ENCODE results near the gene RHOT2. TPM values are rescaled to one million over a fixed set of nuclear protein-coding genes. Genes with fewer than 3 reads are reported as not detected.

The RHOT2 gene
- total RNA-seq, 2 donors from 2014 or later = 118 to 158 TPM

GRCh38 chr16:661184-661821, 6.6 kb upstream of the RHOT2 start:
- no peak for ATAC-seq
- DNase-seq = peak; percentile 37 to 48
- intact Hi-C loops (cut with DNase I, micrococcal nuclease) = no loop called here

GRCh38 chr16:662095-662494, 5.8 kb upstream of the RHOT2 start:
- intact Hi-C loops (cut with DNase I, micrococcal nuclease) = no loop called here
- DNase-seq (no peak), ATAC-seq (no peak)

- ATAC-seq (no peak), DNase-seq (no peak)
- intact Hi-C loops (cut with DNase I, micrococcal nuclease) = no loop called here
These were observed 5.3 kb upstream of the RHOT2 start for GRCh38 chr16:662597-662996.

GRCh38 chr16:666572-666971, 1.4 kb upstream of the RHOT2 start:
- ATAC-seq (no peak), DNase-seq (no peak)
- intact Hi-C loops (cut with DNase I, micrococcal nuclease) = no loop called here

- intact Hi-C loops (cut with DNase I, micrococcal nuclease) = no loop called here
- no peak for ATAC-seq
These were observed 686 bp upstream of the RHOT2 start for GRCh38 chr16:667113-667779.

GRCh38 chr16:668519-669171, 713 bp downstream of the RHOT2 start:
- intact Hi-C loops (cut with DNase I, micrococcal nuclease) = no loop called here
- DNase-seq (no peak), ATAC-seq (peak; percentile 30)

More at GRCh38 chr16:667113-667779, 686 bp upstream of the RHOT2 start:
- DNase-seq = no peak

GRCh38 chr16:669666-670065, 1.7 kb downstream of the RHOT2 start:
- intact Hi-C loops (cut with DNase I, micrococcal nuclease) = no loop called here
- ATAC-seq (no peak), DNase-seq (no peak)

GRCh38 chr16:670485-671352, 2.8 kb downstream of the RHOT2 start:
- ATAC-seq (no peak), DNase-seq (no peak)
- intact Hi-C loops (cut with DNase I, micrococcal nuclease) = no loop called here

GRCh38 chr16:671353-672131, 3.6 kb downstream of the RHOT2 start:
- no peak for ATAC-seq
- no peak for DNase-seq
- intact Hi-C loops (cut with DNase I, micrococcal nuclease) = no loop called here

- intact Hi-C loops (cut with DNase I, micrococcal nuclease) = no loop called here
These were observed 4.4 kb downstream of the RHOT2 start for GRCh38 chr16:672371-672770.

GRCh38 chr16:672851-673250, 4.9 kb downstream of the RHOT2 start:
- DNase-seq (no peak), ATAC-seq (no peak)
- intact Hi-C loops (cut with DNase I, micrococcal nuclease) = no loop called here

More at GRCh38 chr16:672371-672770, 4.4 kb downstream of the RHOT2 start:
- ATAC-seq = no peak
- DNase-seq = no peak

GRCh38 chr16:673399-673991, 5.6 kb downstream of the RHOT2 start:
- no peak for DNase-seq
- intact Hi-C loops (cut with DNase I, micrococcal nuclease) = no loop called here
- ATAC-seq = no peak

GRCh38 chr16:674214-674881, 6.4 kb downstream of the RHOT2 start:
- intact Hi-C loops (cut with DNase I, micrococcal nuclease) = no loop called here
- DNase-seq = no peak
- no peak for ATAC-seq

- intact Hi-C loops (cut with DNase I, micrococcal nuclease) = no loop called here
- peak; percentile 13 for ATAC-seq
These were observed 7.3 kb downstream of the RHOT2 start, which contains the start of gene RHBDL1 for GRCh38 chr16:674968-675883. RHBDL1 (plus strand) TSS chr16:675671; CDS start chr16:675791, 120 bp downstream.

GRCh38 chr16:675884-676564, 8.1 kb downstream of the RHOT2 start:
- intact Hi-C loops (cut with DNase I, micrococcal nuclease) = no loop called here
- ATAC-seq = peak; percentile 17
- no peak for DNase-seq

More at GRCh38 chr16:674968-675883, 7.3 kb downstream of the RHOT2 start, which contains the start of gene RHBDL1:
- DNase-seq = peak in 1 of 2 donors; percentile 63

GRCh38 chr16:676565-676902, 8.6 kb downstream of the RHOT2 start:
- ATAC-seq (no peak), DNase-seq (no peak)
- intact Hi-C loops (cut with DNase I, micrococcal nuclease) = no loop called here
